HCT116 (cell line): ENCODE data around the gene EPS15.

Experiments used
- CTCF ChIP-seq, 3 experiments: fragments of 200-600 bp in 1 of 3; sonication (generic) in 1 of 3; IDR thresholded peaks in 2 of 3; conservative IDR thresholded peaks in 1 of 3; 2 replicates each; pipeline ENCODE4 v1.5.1; 2012 to 2017; ENCODE audit warnings: low read depth in 2 of 3, low read length in 2 of 3, antibody characterized with exemption in 1 of 3, borderline replicate concordance in 1 of 3, control low read depth in 1 of 3, mild to moderate bottlenecking in 1 of 3, mixed read lengths in 1 of 3, mixed run types in 1 of 3, moderate library complexity in 1 of 3; ENCODE audit not compliant: insufficient read depth in 1 of 3
- EGR1 ChIP-seq: IDR thresholded peaks from 2 replicates; pipeline ENCODE4 v1.6.1; 2012; ENCODE audit warnings: low read depth
- EZH2 ChIP-seq: fragments of 200-600 bp; sonication (generic); IDR thresholded peaks from 2 replicates; pipeline ENCODE4 v1.6.1; 2017; ENCODE audit warnings: antibody characterized with exemption, mixed run types
- MAX ChIP-seq: IDR thresholded peaks from 2 replicates; pipeline ENCODE4 v1.6.1; 2012
- POLR2A ChIP-seq: IDR thresholded peaks from 2 replicates; pipeline ENCODE4 v1.7.0; 2011; ENCODE audit warnings: borderline replicate concordance; ENCODE audit not compliant: insufficient read depth, insufficient read length; ENCODE audit errors: extremely low read depth
- POLR2AphosphoS5 ChIP-seq: IDR thresholded peaks from 2 replicates; pipeline ENCODE4 v1.6.1; 2011; ENCODE audit warnings: mild to moderate bottlenecking, low read depth, low read length, moderate library complexity
- SP1 ChIP-seq: IDR thresholded peaks from 2 replicates; pipeline ENCODE4 v1.6.1; 2012; ENCODE audit warnings: low read depth
- YY1 ChIP-seq: IDR thresholded peaks from 2 replicates; pipeline ENCODE4 v1.6.1; 2011; ENCODE audit warnings: low read length, low read depth, moderate library complexity, mild to moderate bottlenecking; ENCODE audit not compliant: insufficient replicate concordance; ENCODE audit errors: extremely low read depth
- ZFX ChIP-seq: fragments of 450-650 bp; IDR thresholded peaks from 2 replicates; pipeline ENCODE4 v1.6.1; 2017
- TF ChIP-seq, protein P1 (sequence below): IDR thresholded peaks from 2 replicates; pipeline ENCODE4 v1.6.1; 2011; ENCODE audit warnings: mild to moderate bottlenecking, low read length, moderate library complexity; ENCODE audit not compliant: insufficient replicate concordance; ENCODE audit errors: extremely low read depth
- TF ChIP-seq, protein P2 (sequence below): IDR thresholded peaks from 2 replicates; pipeline ENCODE4 v1.6.1; 2012; ENCODE audit warnings: low read depth

- TF ChIP-seq CTCF (IDR thresholded peaks at IDR 0.05 in 2 of 3, conservative IDR thresholded peaks at IDR 0.05 in 1 of 3; ENCODE audit: borderline replicate concordance in 1 of 3, insufficient read depth in 1 of 3, low read depth in 2 of 3, low read length in 2 of 3) (no peak), YY1 (no peak), EZH2 (no peak), EGR1 (no peak), ZFX (no peak), POLR2A (no peak), MAX (no peak), POLR2AphosphoS5 (no peak), SP1 (no peak)
- TF ChIP-seq, protein P1, sequence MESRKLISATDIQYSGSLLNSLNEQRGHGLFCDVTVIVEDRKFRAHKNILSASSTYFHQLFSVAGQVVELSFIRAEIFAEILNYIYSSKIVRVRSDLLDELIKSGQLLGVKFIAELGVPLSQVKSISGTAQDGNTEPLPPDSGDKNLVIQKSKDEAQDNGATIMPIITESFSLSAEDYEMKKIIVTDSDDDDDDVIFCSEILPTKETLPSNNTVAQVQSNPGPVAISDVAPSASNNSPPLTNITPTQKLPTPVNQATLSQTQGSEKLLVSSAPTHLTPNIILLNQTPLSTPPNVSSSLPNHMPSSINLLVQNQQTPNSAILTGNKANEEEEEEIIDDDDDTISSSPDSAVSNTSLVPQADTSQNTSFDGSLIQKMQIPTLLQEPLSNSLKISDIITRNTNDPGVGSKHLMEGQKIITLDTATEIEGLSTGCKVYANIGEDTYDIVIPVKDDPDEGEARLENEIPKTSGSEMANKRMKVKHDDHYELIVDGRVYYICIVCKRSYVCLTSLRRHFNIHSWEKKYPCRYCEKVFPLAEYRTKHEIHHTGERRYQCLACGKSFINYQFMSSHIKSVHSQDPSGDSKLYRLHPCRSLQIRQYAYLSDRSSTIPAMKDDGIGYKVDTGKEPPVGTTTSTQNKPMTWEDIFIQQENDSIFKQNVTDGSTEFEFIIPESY, result no peak
- TF ChIP-seq, protein P2, sequence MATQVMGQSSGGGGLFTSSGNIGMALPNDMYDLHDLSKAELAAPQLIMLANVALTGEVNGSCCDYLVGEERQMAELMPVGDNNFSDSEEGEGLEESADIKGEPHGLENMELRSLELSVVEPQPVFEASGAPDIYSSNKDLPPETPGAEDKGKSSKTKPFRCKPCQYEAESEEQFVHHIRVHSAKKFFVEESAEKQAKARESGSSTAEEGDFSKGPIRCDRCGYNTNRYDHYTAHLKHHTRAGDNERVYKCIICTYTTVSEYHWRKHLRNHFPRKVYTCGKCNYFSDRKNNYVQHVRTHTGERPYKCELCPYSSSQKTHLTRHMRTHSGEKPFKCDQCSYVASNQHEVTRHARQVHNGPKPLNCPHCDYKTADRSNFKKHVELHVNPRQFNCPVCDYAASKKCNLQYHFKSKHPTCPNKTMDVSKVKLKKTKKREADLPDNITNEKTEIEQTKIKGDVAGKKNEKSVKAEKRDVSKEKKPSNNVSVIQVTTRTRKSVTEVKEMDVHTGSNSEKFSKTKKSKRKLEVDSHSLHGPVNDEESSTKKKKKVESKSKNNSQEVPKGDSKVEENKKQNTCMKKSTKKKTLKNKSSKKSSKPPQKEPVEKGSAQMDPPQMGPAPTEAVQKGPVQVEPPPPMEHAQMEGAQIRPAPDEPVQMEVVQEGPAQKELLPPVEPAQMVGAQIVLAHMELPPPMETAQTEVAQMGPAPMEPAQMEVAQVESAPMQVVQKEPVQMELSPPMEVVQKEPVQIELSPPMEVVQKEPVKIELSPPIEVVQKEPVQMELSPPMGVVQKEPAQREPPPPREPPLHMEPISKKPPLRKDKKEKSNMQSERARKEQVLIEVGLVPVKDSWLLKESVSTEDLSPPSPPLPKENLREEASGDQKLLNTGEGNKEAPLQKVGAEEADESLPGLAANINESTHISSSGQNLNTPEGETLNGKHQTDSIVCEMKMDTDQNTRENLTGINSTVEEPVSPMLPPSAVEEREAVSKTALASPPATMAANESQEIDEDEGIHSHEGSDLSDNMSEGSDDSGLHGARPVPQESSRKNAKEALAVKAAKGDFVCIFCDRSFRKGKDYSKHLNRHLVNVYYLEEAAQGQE, result no peak
These were observed 66.1 kb downstream of the EPS15 start for GRCh38 chr1:51453010-51453409.
